Heart left ventricle (tissue), 16 donors: ENCODE results near the gene AMIGO2. TPM values are rescaled to one million over a fixed set of nuclear protein-coding genes. Genes with fewer than 3 reads are reported as not detected.
A peak's percentile ranks its signal among the peaks of the same experiment; 100 is the strongest.

Experiments
- ATAC-seq, 4 donors: fragments of 200-7000 bp; cut with Tn5 transposase; one replicate each; pipeline ENCODE4 v1.9.1; 2020 to 2022; ENCODE audit warnings: moderate library complexity in 4 of 4, mild to moderate bottlenecking in 3 of 4, moderate number of reproducible peaks in 1 of 4
- DNase-seq, 5 donors: peaks; one replicate each; pipeline ENCODE4 v3.0.0-alpha.2; 2020
- H3K27ac ChIP-seq, 12 donors: fragments of 200-600 bp; sonication (generic) in 4 of 12; one replicate each; pipeline versions ENCODE4 v1.5.0 to v1.8.0; 2016 to 2022; ENCODE audit warnings: mild to moderate bottlenecking in 2 of 12
- H3K27me3 ChIP-seq, 9 donors: fragments of 200-600 bp; sonication (generic) in 2 of 9; one replicate each; pipeline versions ENCODE4 v1.5.1 to v1.8.0; 2016 to 2022; ENCODE audit warnings: mild to moderate bottlenecking in 3 of 9
- H3K36me3 ChIP-seq, 9 donors: fragments of 200-600 bp; sonication (generic) in 2 of 9; one replicate each; pipeline versions ENCODE4 v1.5.0 to v1.8.0; 2018 to 2022; ENCODE audit warnings: mild to moderate bottlenecking in 2 of 9
- H3K4me1 ChIP-seq, 12 donors: fragments of 200-600 bp; sonication (generic) in 4 of 12; one replicate each; pipeline versions ENCODE4 v1.5.0 to v1.8.0; 2016 to 2022; ENCODE audit warnings: mild to moderate bottlenecking in 3 of 12
- H3K4me3 ChIP-seq, 12 donors: fragments of 200-600 bp; sonication (generic) in 4 of 12; one replicate each; pipeline versions ENCODE4 v1.5.0 to v1.8.0; 2017 to 2022; ENCODE audit warnings: mild to moderate bottlenecking in 9 of 12, moderate library complexity in 4 of 12
- H3K9me3 ChIP-seq, 12 donors: fragments of 200-600 bp; sonication (generic) in 4 of 12; one replicate each; pipeline versions ENCODE4 v1.5.0 to v1.8.0; 2016 to 2022; ENCODE audit warnings: mild to moderate bottlenecking in 1 of 12
- CTCF ChIP-seq, 12 donors: fragments of 200-600 bp; sonication (generic) in 4 of 12; IDR thresholded peaks; one replicate each; pipeline versions ENCODE4 v1.5.0 to v1.8.0; 2018 to 2022; ENCODE audit warnings: antibody characterized with exemption in 12 of 12, mild to moderate bottlenecking in 5 of 12
- POLR2A ChIP-seq, 2 donors: fragments of 450-650 bp; IDR thresholded peaks; one replicate each; pipeline ENCODE4 v1.6.1; 2017; ENCODE audit warnings: antibody characterized with exemption in 2 of 2, mild to moderate bottlenecking in 2 of 2, moderate library complexity in 2 of 2
- WGBS, 4 donors: extraction: QIAGEN DNeasy Blood & Tissue Kit in 2 of 4; methylation state at CpG; one replicate each; pipeline versions ENCODE4 v1.1.5 to v1.1.7; 2013 to 2018; 5-methylcytosine and 5-hydroxymethylcytosine counted together
- intact Hi-C, 10 donors: fragments of 100-400 bp; cut with DNase I; formaldehyde crosslinking; loops; one replicate each; pipeline versions ENCODE4 v1.11.1 to v1.14.2; 2022
- polyA plus RNA-seq, 2 donors: library from polyadenylated mRNA; stranded (reverse); fragments of 200-250 nt; gene quantifications; one replicate each; pipeline ENCODE4 v1.2.3, GENCODE V29; 2013
- total RNA-seq, 9 donors: library from RNA; depleted of rRNA in 2 of 9; stranded (reverse); fragments of >200 nt in 2 of 9; fragmentation: NEBNext Ultra II Directional in 3 of 9; extraction: Animal tissue kit (Norgen Biotek cat#: 25700) in 3 of 9; gene quantifications; one replicate each; pipeline versions ENCODE4 v1.1.0 to v1.2.4, GENCODE V29; 2016 to 2023
- donor health status: ischemic (EF 13 %, LVEDD 7.1; RV severe dilation, severe dysfunction).
- donor health status: healthy with polysubstance abuse.
- donor health status: DM: no; HTN: yes; CAD: no.
- donor health status: DM: no; HTN: no; CAD: no.
- donor health status: ischemic (EF 25% LVEDD 6.9; RV normal size, moderate dysfunction).
- donor health status: ischemic (EF 25% LVEDD 5.7; RV mildly dilated, moderate dysfunction).
- donor health status: healthy.
- donor health status: DM: yes; HTN: yes; CAD: no.
- donor health status: ischemic (EF 35%, LVEDD 5.7; RV mildly dilated, moderate dysfunction).
- donor health status: nonischemic (EF 11% LVEDD 7.7; RV severe dilation, severe dysfunction).
- donor health status: DM: yes; HTN: yes; CAD: no.
- donor health status: PGD.
- donor health status: ischemic (EF 29% LVEDD 5.4; RV normal size, mild dysfunction).
- donor health status: nonischemic (EF 23%, LVEDD 6.1; RV moderate dilation, normal function).

The AMIGO2 gene
- total and polyA plus RNA-seq, 11 donors = 0.77 to 3.0 (median 1.5) TPM

- Histone ChIP-seq H3K27me3 (no peaks in the 10 kb centered on the region), H3K36me3 (no peaks in the 10 kb centered on the region), H3K4me1 (peaks cover 0 to 7% (median 0%) of the 10 kb centered on the region in 12 donors), H3K4me3 (no peak overlapping the region), H3K9me3 (peaks cover 0 to 5% (median 0%) of the 10 kb centered on the region in 12 donors), H3K27ac (no peak overlapping the region)
- intact Hi-C loops = no loop called here
- no peak for ATAC-seq
- DNase-seq = no peak
- TF ChIP-seq POLR2A (IDR thresholded peaks at IDR 0.05) (no peak), CTCF (IDR thresholded peaks at IDR 0.05) (no peak)
- 80 to 96% (median 89%) methylated on average over 4 of the region's 4 CpGs for WGBS, 4 donors
Observed at GRCh38 chr12:47094804-47095203, 15.0 kb upstream of the AMIGO2 start.

- 87 to 92% (median 89%) methylated on average over 2 of the region's 2 CpGs for WGBS, 4 donors
- no peak for TF ChIP-seq POLR2A (IDR thresholded peaks at IDR 0.05)
- TF ChIP-seq CTCF (IDR thresholded peaks at IDR 0.05) = no peak
Observed at GRCh38 chr12:47091009-47091408, 11.2 kb upstream of the AMIGO2 start.

GRCh38 chr12:47088021-47088944 lies 8.5 kb upstream of the AMIGO2 start:
- H3K9me3 ChIP-seq = peaks cover 0 to 5% (median 0%) of the 10 kb centered on the region in 12 donors
- no peak for ATAC-seq
- TF ChIP-seq POLR2A (IDR thresholded peaks at IDR 0.05) (no peak), CTCF (IDR thresholded peaks at IDR 0.05) (no peak)
- no peak for DNase-seq
- H3K27ac ChIP-seq = peak overlapping the region in 2 of 12 donors; percentile 21 to 95
- H3K4me1 ChIP-seq = peaks cover 0 to 51% (median 14%) of the 10 kb centered on the region in 12 donors
- H3K36me3 ChIP-seq = no peaks in the 10 kb centered on the region
- 59 to 62% (median 60%) methylated on average over 7 of the region's 7 CpGs for whole genome bisulfite sequencing, 4 donors
- H3K4me3 ChIP-seq = no peak overlapping the region
- intact Hi-C loops = no loop called here
- H3K27me3 ChIP-seq = no peaks in the 10 kb centered on the region

More at GRCh38 chr12:47091009-47091408, 11.2 kb upstream of the AMIGO2 start:
- DNase-seq (no peak), ATAC-seq (no peak)
- Histone ChIP-seq H3K36me3 (no peaks in the 10 kb centered on the region), H3K27ac (peak overlapping the region in 1 of 12 donors; percentile 95), H3K4me3 (no peak overlapping the region), H3K27me3 (no peaks in the 10 kb centered on the region), H3K4me1 (peaks cover 0 to 29% (median 8%) of the 10 kb centered on the region in 12 donors), H3K9me3 (peaks cover 0 to 5% (median 0%) of the 10 kb centered on the region in 12 donors)
- intact Hi-C loops = no loop called here

GRCh38 chr12:47087088-47087688 lies 7.4 kb upstream of the AMIGO2 start:
- 44 to 61% (median 52%) methylated on average over 2 of the region's 2 CpGs for WGBS, 4 donors
- peak overlapping the region in 1 of 12 donors; percentile 95 for H3K27ac ChIP-seq
- peaks cover 0 to 61% (median 14%) of the 10 kb centered on the region in 12 donors for H3K4me1 ChIP-seq
- peaks cover 0 to 5% (median 0%) of the 10 kb centered on the region in 12 donors for H3K9me3 ChIP-seq
- intact Hi-C loops = no loop called here
- no peak overlapping the region for H3K4me3 ChIP-seq
- ATAC-seq (no peak), DNase-seq (no peak)
- TF ChIP-seq CTCF (IDR thresholded peaks at IDR 0.05) = no peak
- no peak for TF ChIP-seq POLR2A (IDR thresholded peaks at IDR 0.05)
- no peaks in the 10 kb centered on the region for H3K27me3 ChIP-seq
- no peaks in the 10 kb centered on the region for H3K36me3 ChIP-seq
